SK-N-SH treated with all-trans-retinoic acid at 6 μM for 48 hours (cell line): ENCODE measurements around the gene MOV10L1.

ENCODE experiments used
- ATAC-seq: fragments of 200-7000 bp; cut with Tn5 transposase; 3 replicates; pipeline ENCODE4 v1.9.1; 2020; ENCODE audit warnings: mild to moderate bottlenecking, moderate library complexity
- ARNTL ChIP-seq: fragments of 450-650 bp; formaldehyde crosslinking; IDR thresholded peaks from 2 replicates; pipeline ENCODE4 v1.5.0; 2020; ENCODE audit warnings: low read depth, mild to moderate bottlenecking, moderate library complexity, borderline replicate concordance
- BACH2 ChIP-seq: fragments of 250-450 bp; sonication (Bioruptor Pico); IDR thresholded peaks from 2 replicates; pipeline ENCODE4 v1.9.0; 2021; ENCODE audit warnings: mild to moderate bottlenecking, borderline replicate concordance
- CSDC2 ChIP-seq: fragments of 250-450 bp; sonication (Bioruptor Pico); IDR thresholded peaks from 2 replicates; pipeline ENCODE4 v1.5.0; 2020; ENCODE audit warnings: mild to moderate bottlenecking, moderate library complexity
- ESRRG ChIP-seq: fragments of 250-450 bp; sonication (Bioruptor Pico); IDR thresholded peaks from 2 replicates; pipeline ENCODE4 v1.6.1; 2021; ENCODE audit warnings: mild to moderate bottlenecking
- GLIS3 ChIP-seq: fragments of 250-450 bp; sonication (Bioruptor Pico); IDR thresholded peaks from 2 replicates; pipeline ENCODE4 v1.5.0; 2020; ENCODE audit warnings: mild to moderate bottlenecking, moderate library complexity
- ISL1 ChIP-seq: fragments of 250-450 bp; sonication (Bioruptor Pico); IDR thresholded peaks from 2 replicates; pipeline ENCODE4 v2.1.2; 2022; ENCODE audit warnings: mild to moderate bottlenecking, moderate library complexity
- OSR1 ChIP-seq: fragments of 250-450 bp; sonication (Bioruptor Pico); IDR thresholded peaks from 2 replicates; pipeline ENCODE4 v1.8.0; 2022; ENCODE audit warnings: moderate library complexity, mild to moderate bottlenecking, inconsistent platforms
- PPARA ChIP-seq: fragments of 250-450 bp; sonication (Bioruptor Pico); IDR thresholded peaks from 2 replicates; pipeline ENCODE4 v1.5.0; 2020; ENCODE audit warnings: mild to moderate bottlenecking, borderline replicate concordance
- RARB ChIP-seq: fragments of 250-450 bp; sonication (Bioruptor Pico); IDR thresholded peaks from 2 replicates; pipeline ENCODE4 v1.8.0; 2021; ENCODE audit warnings: mild to moderate bottlenecking, moderate library complexity
- SNAI2 ChIP-seq: fragments of 250-450 bp; sonication (Bioruptor Pico); IDR thresholded peaks from 2 replicates; pipeline ENCODE4 v1.5.0; 2020; ENCODE audit warnings: mild to moderate bottlenecking, moderate library complexity
- TCF4 ChIP-seq: fragments of 250-450 bp; sonication (Bioruptor Pico); IDR thresholded peaks from 2 replicates; pipeline ENCODE4 v1.8.0; 2021; ENCODE audit warnings: mild to moderate bottlenecking, moderate library complexity, borderline replicate concordance
- TOX ChIP-seq: fragments of 250-450 bp; sonication (Bioruptor Pico); IDR thresholded peaks from 2 replicates; pipeline ENCODE4 v1.8.0; 2021; ENCODE audit warnings: mild to moderate bottlenecking, moderate library complexity, borderline replicate concordance
- ZC3H10 ChIP-seq: fragments of 250-450 bp; sonication (Bioruptor Pico); IDR thresholded peaks from 2 replicates; pipeline ENCODE4 v1.5.1; 2021; ENCODE audit warnings: mild to moderate bottlenecking, moderate library complexity
- ZFP3 ChIP-seq: fragments of 250-450 bp; sonication (Bioruptor Pico); IDR thresholded peaks from 2 replicates; pipeline ENCODE4 v1.5.0; 2020; ENCODE audit warnings: mild to moderate bottlenecking, moderate library complexity
- ZFP30 ChIP-seq: fragments of 450-650 bp; formaldehyde crosslinking; IDR thresholded peaks from 2 replicates; pipeline ENCODE4 v1.5.0; 2022; ENCODE audit warnings: mild to moderate bottlenecking, moderate library complexity
- ZNF565 ChIP-seq: fragments of 450-650 bp; formaldehyde crosslinking; conservative IDR thresholded peaks from 2 replicates; pipeline ENCODE4 v1.5.0; 2020; ENCODE audit warnings: low read depth, mild to moderate bottlenecking, moderate library complexity
- ZNF70 ChIP-seq: fragments of 450-650 bp; formaldehyde crosslinking; IDR thresholded peaks from 2 replicates; pipeline ENCODE4 v1.5.0; 2020; ENCODE audit warnings: mild to moderate bottlenecking, moderate library complexity
- ZNF8 ChIP-seq: fragments of 450-650 bp; formaldehyde crosslinking; IDR thresholded peaks from 2 replicates; pipeline ENCODE4 v1.5.0; 2020; ENCODE audit warnings: mild to moderate bottlenecking, moderate library complexity
- TF ChIP-seq, protein P1 (sequence below): fragments of 250-450 bp; sonication (Bioruptor Pico); IDR thresholded peaks from 2 replicates; pipeline ENCODE4 v1.8.0; 2020; ENCODE audit warnings: mild to moderate bottlenecking, moderate library complexity, borderline replicate concordance
- TF ChIP-seq, protein P2 (sequence below): fragments of 250-450 bp; sonication (Bioruptor Pico); IDR thresholded peaks from 2 replicates; pipeline ENCODE4 v1.5.0; 2020; ENCODE audit warnings: mild to moderate bottlenecking, moderate library complexity
- TF ChIP-seq, protein P3 (sequence below): fragments of 250-450 bp; sonication (Bioruptor Pico); IDR thresholded peaks from 2 replicates; pipeline ENCODE4 v1.5.1; 2020; ENCODE audit warnings: low read depth, mild to moderate bottlenecking, moderate library complexity
- TF ChIP-seq, protein P4 (sequence below): fragments of 250-450 bp; sonication (Bioruptor Pico); IDR thresholded peaks from 2 replicates; pipeline ENCODE4 v1.8.0; 2021; ENCODE audit warnings: low read depth, mild to moderate bottlenecking, moderate library complexity, borderline replicate concordance
- TF ChIP-seq, protein P5 (sequence below): fragments of 250-450 bp; sonication (Bioruptor Pico); IDR thresholded peaks from 2 replicates; pipeline ENCODE4 v1.5.1; 2021; ENCODE audit warnings: mild to moderate bottlenecking, moderate library complexity

MOV10L1 gene

DNA sequence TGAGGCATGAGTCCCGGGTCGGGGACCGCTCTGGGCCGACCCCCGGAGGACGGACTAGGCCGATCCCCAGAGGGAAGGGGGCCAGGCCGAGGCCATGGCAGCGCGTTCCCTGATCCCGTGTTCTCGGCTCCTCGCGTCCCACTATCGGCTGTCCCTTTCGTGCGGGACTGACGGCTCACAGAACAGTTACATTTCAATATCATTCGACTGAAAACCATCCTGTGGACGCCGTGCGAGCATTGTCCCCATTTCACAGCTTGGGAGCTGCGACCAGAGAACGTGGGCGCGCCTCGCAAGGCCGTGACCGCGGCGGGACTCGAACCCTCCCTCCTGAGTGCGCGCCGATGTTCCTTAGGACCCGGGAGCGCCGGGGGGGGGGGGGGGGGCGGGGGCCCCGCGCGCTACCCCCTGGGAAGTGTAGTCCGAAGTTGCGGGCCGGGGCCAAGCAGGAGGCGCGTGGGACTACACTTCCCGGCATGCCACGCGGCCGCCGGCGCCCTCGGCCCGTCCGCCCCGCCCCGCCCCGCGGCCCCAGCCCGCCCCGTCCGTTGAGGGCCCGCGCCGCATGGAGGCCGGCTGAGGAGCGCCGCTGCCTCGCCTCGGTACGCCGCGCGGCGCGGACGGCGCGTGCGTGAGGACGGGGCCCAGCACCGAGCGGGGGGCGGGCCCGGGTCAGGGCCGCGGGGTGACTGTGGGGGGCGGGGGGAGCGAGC lies 95.7 kb downstream of the MOV10L1 start, which contains the start of gene TRABD:
TSS of gene TRABD (plus strand) at position 539 of the 713 bp plus-strand sequence. CDS start 7,148 bp downstream, outside the sequence.
- no peak for TF ChIP-seq BACH2 (CRISPR knock-in tag)
- no peak for TF ChIP-seq OSR1 (CRISPR knock-in tag)
- no peak for TF ChIP-seq ZNF565 (CRISPR knock-in tag)
- TF ChIP-seq ISL1 (CRISPR knock-in tag) = no peak
- no peak for TF ChIP-seq TCF4 (CRISPR knock-in tag)
- TF ChIP-seq ZFP3 (CRISPR knock-in tag) = no peak
- TF ChIP-seq ARNTL (CRISPR knock-in tag) = no peak
- TF ChIP-seq, protein P1, sequence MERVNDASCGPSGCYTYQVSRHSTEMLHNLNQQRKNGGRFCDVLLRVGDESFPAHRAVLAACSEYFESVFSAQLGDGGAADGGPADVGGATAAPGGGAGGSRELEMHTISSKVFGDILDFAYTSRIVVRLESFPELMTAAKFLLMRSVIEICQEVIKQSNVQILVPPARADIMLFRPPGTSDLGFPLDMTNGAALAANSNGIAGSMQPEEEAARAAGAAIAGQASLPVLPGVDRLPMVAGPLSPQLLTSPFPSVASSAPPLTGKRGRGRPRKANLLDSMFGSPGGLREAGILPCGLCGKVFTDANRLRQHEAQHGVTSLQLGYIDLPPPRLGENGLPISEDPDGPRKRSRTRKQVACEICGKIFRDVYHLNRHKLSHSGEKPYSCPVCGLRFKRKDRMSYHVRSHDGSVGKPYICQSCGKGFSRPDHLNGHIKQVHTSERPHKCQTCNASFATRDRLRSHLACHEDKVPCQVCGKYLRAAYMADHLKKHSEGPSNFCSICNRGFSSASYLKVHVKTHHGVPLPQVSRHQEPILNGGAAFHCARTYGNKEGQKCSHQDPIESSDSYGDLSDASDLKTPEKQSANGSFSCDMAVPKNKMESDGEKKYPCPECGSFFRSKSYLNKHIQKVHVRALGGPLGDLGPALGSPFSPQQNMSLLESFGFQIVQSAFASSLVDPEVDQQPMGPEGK (CRISPR knock-in tag) = no peak
- no peak for TF ChIP-seq PPARA
- no peak for TF ChIP-seq RARB (CRISPR knock-in tag)
- TF ChIP-seq SNAI2 = no peak
- TF ChIP-seq CSDC2 = no peak
- TF ChIP-seq ESRRG (CRISPR knock-in tag) = no peak
- TF ChIP-seq, protein P2, sequence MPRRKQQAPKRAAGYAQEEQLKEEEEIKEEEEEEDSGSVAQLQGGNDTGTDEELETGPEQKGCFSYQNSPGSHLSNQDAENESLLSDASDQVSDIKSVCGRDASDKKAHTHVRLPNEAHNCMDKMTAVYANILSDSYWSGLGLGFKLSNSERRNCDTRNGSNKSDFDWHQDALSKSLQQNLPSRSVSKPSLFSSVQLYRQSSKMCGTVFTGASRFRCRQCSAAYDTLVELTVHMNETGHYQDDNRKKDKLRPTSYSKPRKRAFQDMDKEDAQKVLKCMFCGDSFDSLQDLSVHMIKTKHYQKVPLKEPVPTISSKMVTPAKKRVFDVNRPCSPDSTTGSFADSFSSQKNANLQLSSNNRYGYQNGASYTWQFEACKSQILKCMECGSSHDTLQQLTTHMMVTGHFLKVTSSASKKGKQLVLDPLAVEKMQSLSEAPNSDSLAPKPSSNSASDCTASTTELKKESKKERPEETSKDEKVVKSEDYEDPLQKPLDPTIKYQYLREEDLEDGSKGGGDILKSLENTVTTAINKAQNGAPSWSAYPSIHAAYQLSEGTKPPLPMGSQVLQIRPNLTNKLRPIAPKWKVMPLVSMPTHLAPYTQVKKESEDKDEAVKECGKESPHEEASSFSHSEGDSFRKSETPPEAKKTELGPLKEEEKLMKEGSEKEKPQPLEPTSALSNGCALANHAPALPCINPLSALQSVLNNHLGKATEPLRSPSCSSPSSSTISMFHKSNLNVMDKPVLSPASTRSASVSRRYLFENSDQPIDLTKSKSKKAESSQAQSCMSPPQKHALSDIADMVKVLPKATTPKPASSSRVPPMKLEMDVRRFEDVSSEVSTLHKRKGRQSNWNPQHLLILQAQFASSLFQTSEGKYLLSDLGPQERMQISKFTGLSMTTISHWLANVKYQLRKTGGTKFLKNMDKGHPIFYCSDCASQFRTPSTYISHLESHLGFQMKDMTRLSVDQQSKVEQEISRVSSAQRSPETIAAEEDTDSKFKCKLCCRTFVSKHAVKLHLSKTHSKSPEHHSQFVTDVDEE = no peak
- TF ChIP-seq TOX = no peak
- TF ChIP-seq, protein P3, sequence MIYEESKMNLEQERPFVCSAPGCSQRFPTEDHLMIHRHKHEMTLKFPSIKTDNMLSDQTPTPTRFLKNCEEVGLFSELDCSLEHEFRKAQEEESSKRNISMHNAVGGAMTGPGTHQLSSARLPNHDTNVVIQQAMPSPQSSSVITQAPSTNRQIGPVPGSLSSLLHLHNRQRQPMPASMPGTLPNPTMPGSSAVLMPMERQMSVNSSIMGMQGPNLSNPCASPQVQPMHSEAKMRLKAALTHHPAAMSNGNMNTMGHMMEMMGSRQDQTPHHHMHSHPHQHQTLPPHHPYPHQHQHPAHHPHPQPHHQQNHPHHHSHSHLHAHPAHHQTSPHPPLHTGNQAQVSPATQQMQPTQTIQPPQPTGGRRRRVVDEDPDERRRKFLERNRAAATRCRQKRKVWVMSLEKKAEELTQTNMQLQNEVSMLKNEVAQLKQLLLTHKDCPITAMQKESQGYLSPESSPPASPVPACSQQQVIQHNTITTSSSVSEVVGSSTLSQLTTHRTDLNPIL (CRISPR knock-in tag) = no peak
- TF ChIP-seq ZC3H10 (CRISPR knock-in tag) = no peak
- ATAC-seq = peak; percentile 78

DNA sequence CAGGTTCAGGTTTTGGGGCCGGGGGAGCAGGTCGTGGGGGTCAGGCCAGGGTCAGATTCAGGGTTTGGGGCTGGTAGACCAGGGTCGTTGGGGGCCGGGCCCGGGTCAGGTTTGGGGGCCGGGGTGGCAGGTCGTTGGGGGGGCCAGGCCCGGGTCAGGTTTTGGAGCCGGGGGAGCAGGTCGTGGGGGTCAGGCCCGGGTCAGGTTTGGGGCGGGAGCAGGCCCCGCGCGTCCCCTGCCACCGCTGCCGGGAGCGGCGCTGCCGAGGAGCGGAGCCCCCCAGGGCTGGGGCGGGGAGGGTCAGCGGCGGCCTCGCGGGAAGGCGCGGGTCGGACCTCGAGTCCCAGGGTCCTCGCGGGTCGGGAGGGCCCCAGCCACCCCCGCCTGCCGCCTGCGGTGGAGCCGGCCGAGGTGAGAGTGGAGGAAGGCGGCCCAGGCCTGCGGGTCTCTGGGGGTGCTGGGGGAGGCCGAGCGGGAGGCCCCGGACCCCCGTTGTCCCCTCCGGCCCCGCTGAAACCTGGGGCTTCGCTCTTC lies 96.4 kb downstream of the MOV10L1 start:
- ATAC-seq = peak; percentile 3; the same call in 2 of the 3 replicates
- TF ChIP-seq ZFP3 (CRISPR knock-in tag) (no peak), ZNF8 (CRISPR knock-in tag) (no peak), BACH2 (CRISPR knock-in tag) (no peak), ZNF70 (CRISPR knock-in tag) (no peak), RARB (CRISPR knock-in tag) (no peak), ARNTL (CRISPR knock-in tag) (no peak), OSR1 (CRISPR knock-in tag) (no peak), ZFP30 (CRISPR knock-in tag) (no peak), ESRRG (CRISPR knock-in tag) (no peak), TCF4 (CRISPR knock-in tag) (no peak), TOX (no peak), CSDC2 (no peak), ZNF565 (CRISPR knock-in tag) (no peak), SNAI2 (no peak), GLIS3 (CRISPR knock-in tag) (no peak), ISL1 (CRISPR knock-in tag) (no peak)
- TF ChIP-seq, protein P2 = no peak
- TF ChIP-seq, protein P4, sequence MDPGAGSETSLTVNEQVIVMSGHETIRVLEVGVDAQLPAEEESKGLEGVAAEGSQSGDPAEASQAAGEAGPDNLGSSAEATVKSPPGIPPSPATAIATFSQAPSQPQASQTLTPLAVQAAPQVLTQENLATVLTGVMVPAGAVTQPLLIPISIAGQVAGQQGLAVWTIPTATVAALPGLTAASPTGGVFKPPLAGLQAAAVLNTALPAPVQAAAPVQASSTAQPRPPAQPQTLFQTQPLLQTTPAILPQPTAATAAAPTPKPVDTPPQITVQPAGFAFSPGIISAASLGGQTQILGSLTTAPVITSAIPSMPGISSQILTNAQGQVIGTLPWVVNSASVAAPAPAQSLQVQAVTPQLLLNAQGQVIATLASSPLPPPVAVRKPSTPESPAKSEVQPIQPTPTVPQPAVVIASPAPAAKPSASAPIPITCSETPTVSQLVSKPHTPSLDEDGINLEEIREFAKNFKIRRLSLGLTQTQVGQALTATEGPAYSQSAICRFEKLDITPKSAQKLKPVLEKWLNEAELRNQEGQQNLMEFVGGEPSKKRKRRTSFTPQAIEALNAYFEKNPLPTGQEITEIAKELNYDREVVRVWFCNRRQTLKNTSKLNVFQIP (CRISPR knock-in tag) = no peak
- TF ChIP-seq, protein P5, sequence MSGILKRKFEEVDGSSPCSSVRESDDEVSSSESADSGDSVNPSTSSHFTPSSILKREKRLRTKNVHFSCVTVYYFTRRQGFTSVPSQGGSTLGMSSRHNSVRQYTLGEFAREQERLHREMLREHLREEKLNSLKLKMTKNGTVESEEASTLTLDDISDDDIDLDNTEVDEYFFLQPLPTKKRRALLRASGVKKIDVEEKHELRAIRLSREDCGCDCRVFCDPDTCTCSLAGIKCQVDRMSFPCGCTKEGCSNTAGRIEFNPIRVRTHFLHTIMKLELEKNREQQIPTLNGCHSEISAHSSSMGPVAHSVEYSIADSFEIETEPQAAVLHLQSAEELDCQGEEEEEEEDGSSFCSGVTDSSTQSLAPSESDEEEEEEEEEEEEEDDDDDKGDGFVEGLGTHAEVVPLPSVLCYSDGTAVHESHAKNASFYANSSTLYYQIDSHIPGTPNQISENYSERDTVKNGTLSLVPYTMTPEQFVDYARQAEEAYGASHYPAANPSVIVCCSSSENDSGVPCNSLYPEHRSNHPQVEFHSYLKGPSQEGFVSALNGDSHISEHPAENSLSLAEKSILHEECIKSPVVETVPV (CRISPR knock-in tag) = no peak
